Heart left ventricle (tissue), 16 donors: Measurements from ENCODE around the gene SF3A2. TPM values are rescaled to one million over a fixed set of nuclear protein-coding genes. Genes with fewer than 3 reads are reported as not detected.

Experiments used
- ATAC-seq, 4 donors: fragments of 200-7000 bp; cut with Tn5 transposase; one replicate each; pipeline ENCODE4 v1.9.1; 2020 to 2022; ENCODE audit warnings: moderate library complexity in 4 of 4, mild to moderate bottlenecking in 3 of 4, moderate number of reproducible peaks in 1 of 4
- DNase-seq, 5 donors: peaks; one replicate each; pipeline ENCODE4 v3.0.0-alpha.2; 2020
- H3K27ac ChIP-seq, 12 donors: fragments of 200-600 bp; sonication (generic) in 4 of 12; one replicate each; pipeline versions ENCODE4 v1.5.0 to v1.8.0; 2016 to 2022; ENCODE audit warnings: mild to moderate bottlenecking in 2 of 12
- H3K27me3 ChIP-seq, 9 donors: fragments of 200-600 bp; sonication (generic) in 2 of 9; one replicate each; pipeline versions ENCODE4 v1.5.1 to v1.8.0; 2016 to 2022; ENCODE audit warnings: mild to moderate bottlenecking in 3 of 9
- H3K36me3 ChIP-seq, 9 donors: fragments of 200-600 bp; sonication (generic) in 2 of 9; one replicate each; pipeline versions ENCODE4 v1.5.0 to v1.8.0; 2018 to 2022; ENCODE audit warnings: mild to moderate bottlenecking in 2 of 9
- H3K4me1 ChIP-seq, 12 donors: fragments of 200-600 bp; sonication (generic) in 4 of 12; one replicate each; pipeline versions ENCODE4 v1.5.0 to v1.8.0; 2016 to 2022; ENCODE audit warnings: mild to moderate bottlenecking in 3 of 12
- H3K4me3 ChIP-seq, 12 donors: fragments of 200-600 bp; sonication (generic) in 4 of 12; one replicate each; pipeline versions ENCODE4 v1.5.0 to v1.8.0; 2017 to 2022; ENCODE audit warnings: mild to moderate bottlenecking in 9 of 12, moderate library complexity in 4 of 12
- H3K9me3 ChIP-seq, 12 donors: fragments of 200-600 bp; sonication (generic) in 4 of 12; one replicate each; pipeline versions ENCODE4 v1.5.0 to v1.8.0; 2016 to 2022; ENCODE audit warnings: mild to moderate bottlenecking in 1 of 12
- POLR2A ChIP-seq, 2 donors: fragments of 450-650 bp; IDR thresholded peaks; one replicate each; pipeline ENCODE4 v1.6.1; 2017; ENCODE audit warnings: antibody characterized with exemption in 2 of 2, mild to moderate bottlenecking in 2 of 2, moderate library complexity in 2 of 2
- WGBS, 4 donors: extraction: QIAGEN DNeasy Blood & Tissue Kit in 2 of 4; methylation state at CpG; one replicate each; pipeline versions ENCODE4 v1.1.5 to v1.1.7; 2013 to 2018; 5-methylcytosine and 5-hydroxymethylcytosine counted together
- intact Hi-C, 10 donors: fragments of 100-400 bp; cut with DNase I; formaldehyde crosslinking; loops; one replicate each; pipeline versions ENCODE4 v1.11.1 to v1.14.2; 2022
- microRNA counts, 2 donors: library from miRNA; unstranded; fragments of <30 nt; microRNA quantifications; one replicate each; lab custom pipeline; 2016
- microRNA-seq, 4 donors: library from miRNA; unstranded; fragments of <30 nt; microRNA quantifications; one replicate each; pipeline versions ENCODE4 to v1.2.0, GENCODE V29; 2017 to 2020
- polyA plus RNA-seq, 2 donors: library from polyadenylated mRNA; stranded (reverse); fragments of 200-250 nt; gene quantifications; one replicate each; pipeline ENCODE4 v1.2.3, GENCODE V29; 2013
- total RNA-seq, 9 donors: library from RNA; depleted of rRNA in 2 of 9; stranded (reverse); fragments of >200 nt in 2 of 9; fragmentation: NEBNext Ultra II Directional in 3 of 9; extraction: Animal tissue kit (Norgen Biotek cat#: 25700) in 3 of 9; gene quantifications; one replicate each; pipeline versions ENCODE4 v1.1.0 to v1.2.4, GENCODE V29; 2016 to 2023
- TF ChIP-seq, protein P1 (sequence below), 12 donors: fragments of 200-600 bp; sonication (generic) in 4 of 12; IDR thresholded peaks; one replicate each; pipeline versions ENCODE4 v1.5.0 to v1.8.0; 2018 to 2022; ENCODE audit warnings: antibody characterized with exemption in 12 of 12, mild to moderate bottlenecking in 5 of 12
- donor health status: ischemic (EF 13 %, LVEDD 7.1; RV severe dilation, severe dysfunction).
- donor health status: healthy with polysubstance abuse.
- donor health status: DM: no; HTN: yes; CAD: no.
- donor health status: DM: no; HTN: no; CAD: no.
- donor health status: ischemic (EF 25% LVEDD 6.9; RV normal size, moderate dysfunction).
- donor health status: ischemic (EF 25% LVEDD 5.7; RV mildly dilated, moderate dysfunction).
- donor health status: healthy.
- donor health status: DM: yes; HTN: yes; CAD: no.
- donor health status: ischemic (EF 35%, LVEDD 5.7; RV mildly dilated, moderate dysfunction).
- donor health status: nonischemic (EF 11% LVEDD 7.7; RV severe dilation, severe dysfunction).
- donor health status: DM: yes; HTN: yes; CAD: no.
- donor health status: PGD.
- donor health status: ischemic (EF 29% LVEDD 5.4; RV normal size, mild dysfunction).
- donor health status: nonischemic (EF 23%, LVEDD 6.1; RV moderate dilation, normal function).

Gene SF3A2
- total and polyA plus RNA-seq, 11 donors: 19.2 to 43.9 (median 28.6) TPM

DNA sequence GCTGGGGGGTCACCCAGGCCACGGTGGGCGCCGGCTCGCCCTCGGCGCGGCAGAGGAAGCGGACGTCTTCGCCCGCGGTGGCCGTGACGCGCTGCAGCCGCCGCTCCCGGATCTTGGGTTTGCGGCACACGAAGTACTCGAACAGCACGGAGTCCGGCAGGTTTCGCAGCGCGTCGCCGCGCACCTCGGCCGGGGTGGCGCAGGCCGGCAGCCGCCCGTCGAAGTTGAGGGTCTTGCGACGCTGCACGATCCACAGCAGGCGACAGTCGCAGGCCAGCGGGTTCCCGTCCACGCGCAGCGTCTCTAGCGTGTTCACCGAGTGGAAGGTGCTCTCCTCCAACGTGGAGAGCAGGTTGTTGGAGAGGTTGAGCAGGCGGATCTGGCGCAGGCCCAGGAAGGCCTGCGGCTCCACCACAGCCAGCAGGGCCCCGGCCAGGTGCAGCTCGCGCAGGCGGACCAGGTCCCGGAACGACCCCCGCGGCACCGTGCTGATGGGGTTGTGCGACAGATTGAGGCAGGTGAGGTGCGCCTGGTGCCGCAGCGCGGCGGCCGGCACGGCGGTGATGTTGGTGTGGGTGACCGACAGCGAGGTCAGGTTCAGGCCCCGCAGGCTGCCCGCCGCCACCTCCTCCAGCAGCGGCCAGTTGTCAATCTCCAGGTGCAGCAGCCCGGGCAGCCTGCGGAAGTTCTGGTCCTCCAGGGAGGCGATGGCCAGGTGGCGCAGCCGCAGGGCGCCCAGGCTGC is 54.0 kb downstream of the SF3A2 start:
- no peak for DNase-seq
- Histone ChIP-seq H3K27me3 (peaks cover 35 to 80% (median 55%) of the 10 kb centered on the region in 9 donors), H3K9me3 (no peaks in the 10 kb centered on the region), H3K4me3 (peak overlapping the region; percentile 18 to 69 (median 38)), H3K27ac (peak overlapping the region in 1 of 12 donors; percentile 84), H3K36me3 (no peaks in the 10 kb centered on the region), H3K4me1 (peaks cover 2 to 59% (median 33%) of the 10 kb centered on the region in 12 donors)
- TF ChIP-seq POLR2A (IDR thresholded peaks at IDR 0.05): no peak
- TF ChIP-seq, protein P1, sequence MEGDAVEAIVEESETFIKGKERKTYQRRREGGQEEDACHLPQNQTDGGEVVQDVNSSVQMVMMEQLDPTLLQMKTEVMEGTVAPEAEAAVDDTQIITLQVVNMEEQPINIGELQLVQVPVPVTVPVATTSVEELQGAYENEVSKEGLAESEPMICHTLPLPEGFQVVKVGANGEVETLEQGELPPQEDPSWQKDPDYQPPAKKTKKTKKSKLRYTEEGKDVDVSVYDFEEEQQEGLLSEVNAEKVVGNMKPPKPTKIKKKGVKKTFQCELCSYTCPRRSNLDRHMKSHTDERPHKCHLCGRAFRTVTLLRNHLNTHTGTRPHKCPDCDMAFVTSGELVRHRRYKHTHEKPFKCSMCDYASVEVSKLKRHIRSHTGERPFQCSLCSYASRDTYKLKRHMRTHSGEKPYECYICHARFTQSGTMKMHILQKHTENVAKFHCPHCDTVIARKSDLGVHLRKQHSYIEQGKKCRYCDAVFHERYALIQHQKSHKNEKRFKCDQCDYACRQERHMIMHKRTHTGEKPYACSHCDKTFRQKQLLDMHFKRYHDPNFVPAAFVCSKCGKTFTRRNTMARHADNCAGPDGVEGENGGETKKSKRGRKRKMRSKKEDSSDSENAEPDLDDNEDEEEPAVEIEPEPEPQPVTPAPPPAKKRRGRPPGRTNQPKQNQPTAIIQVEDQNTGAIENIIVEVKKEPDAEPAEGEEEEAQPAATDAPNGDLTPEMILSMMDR (IDR thresholded peaks at IDR 0.05): no peak
- ATAC-seq: no peak
- intact Hi-C loops: no loop called here
- 2 to 3% (median 3%) methylated on average over 17 to 82 of the region's 82 CpGs for WGBS, 4 donors

DNA sequence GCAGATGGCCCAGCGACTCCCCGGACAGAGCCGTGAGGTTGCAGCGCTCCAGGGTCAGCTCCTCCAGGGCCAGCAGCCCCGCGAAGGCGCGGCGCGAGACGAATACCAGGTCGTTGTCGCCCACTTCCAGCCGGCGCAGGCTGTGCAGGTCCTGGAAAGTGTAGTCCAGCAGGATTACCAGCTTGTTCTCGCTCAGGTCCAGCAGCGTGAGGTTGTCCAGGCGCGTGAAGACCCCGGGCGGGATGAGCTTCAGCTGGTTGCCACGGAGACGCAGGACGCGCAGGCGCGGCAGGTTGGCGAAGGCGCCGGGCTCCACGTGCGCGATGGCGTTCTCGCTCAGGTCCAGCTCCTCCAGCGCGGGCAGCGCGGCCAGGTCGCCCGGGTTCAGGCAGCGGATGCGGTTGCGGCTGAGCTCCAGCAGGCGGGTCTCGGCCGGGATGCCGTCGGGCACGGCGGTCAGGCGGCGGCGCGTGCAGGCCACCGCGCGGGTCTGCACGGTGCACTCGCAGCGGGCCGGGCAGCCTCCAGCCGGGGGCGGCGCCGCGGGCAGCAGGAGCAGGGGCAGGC is 54.6 kb downstream of the SF3A2 start:
- peak overlapping the region in 11 of 12 donors; percentile 18 to 69 (median 38) for H3K4me3 ChIP-seq
- intact Hi-C loops: no loop called here
- peaks cover 35 to 78% (median 55%) of the 10 kb centered on the region in 9 donors for H3K27me3 ChIP-seq
- H3K27ac ChIP-seq: no peak overlapping the region
- WGBS, 4 donors: 0 to 7% (median 4%) methylated on average over 25 to 67 of the region's 67 CpGs
- H3K36me3 ChIP-seq: no peaks in the 10 kb centered on the region
- ATAC-seq (no peak), DNase-seq (no peak)
- no peak for TF ChIP-seq POLR2A (IDR thresholded peaks at IDR 0.05)
- TF ChIP-seq, protein P1 (IDR thresholded peaks at IDR 0.05): no peak
- no peaks in the 10 kb centered on the region for H3K9me3 ChIP-seq
- H3K4me1 ChIP-seq: peaks cover 2 to 59% (median 33%) of the 10 kb centered on the region in 12 donors

DNA sequence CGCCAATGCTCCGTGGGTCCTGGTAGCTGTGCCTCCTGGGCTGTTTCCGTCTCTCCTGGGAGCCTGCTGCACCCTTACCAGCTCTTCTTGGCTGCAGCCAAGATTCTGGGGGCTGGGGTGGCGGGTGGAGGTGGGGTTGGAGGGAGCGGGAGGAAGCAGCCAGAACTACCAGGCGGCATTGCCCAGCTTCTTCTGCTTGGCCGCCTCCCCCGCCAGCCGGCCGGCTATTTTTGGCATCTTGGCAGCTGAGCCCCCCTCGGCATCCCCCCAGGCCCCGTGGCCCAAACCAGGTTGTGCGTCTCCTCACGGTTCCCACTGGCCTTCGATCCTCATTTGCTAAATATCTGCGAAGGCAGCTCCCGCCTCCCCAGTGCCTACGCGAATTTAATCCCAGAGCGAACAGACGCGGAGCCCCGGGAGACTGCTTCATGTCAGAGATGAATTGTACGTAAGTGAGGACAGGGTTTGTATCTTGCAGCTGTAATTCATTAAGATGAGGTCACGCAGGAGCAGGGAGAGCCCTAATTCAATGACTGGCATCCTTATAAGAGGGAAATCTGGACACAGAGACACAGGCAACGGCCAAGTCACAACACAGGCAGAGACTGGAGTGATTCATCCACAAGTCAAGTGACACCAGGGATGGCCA is 58.2 kb downstream of the SF3A2 start:
- ATAC-seq (peak; percentile 17 to 85 (median 79)), DNase-seq (peak in 2 of 5 donors; percentile 60 to 62)
- peaks cover 2 to 38% (median 29%) of the 10 kb centered on the region in 12 donors for H3K4me1 ChIP-seq
- H3K4me3 ChIP-seq: peak overlapping the region in 8 of 12 donors; percentile 2 to 26 (median 14)
- H3K27me3 ChIP-seq: peaks cover 22 to 49% (median 40%) of the 10 kb centered on the region in 9 donors
- WGBS, 4 donors: 8 to 18% (median 13%) methylated on average over 26 of the region's 26 CpGs
- no peaks in the 10 kb centered on the region for H3K36me3 ChIP-seq
- TF ChIP-seq POLR2A (IDR thresholded peaks at IDR 0.05): no peak
- TF ChIP-seq, protein P1 (IDR thresholded peaks at IDR 0.05): no peak
- H3K27ac ChIP-seq: peak overlapping the region in 3 of 12 donors; percentile 34 to 81 (median 55)
- no peaks in the 10 kb centered on the region for H3K9me3 ChIP-seq
- intact Hi-C loops: no loop called here

DNA sequence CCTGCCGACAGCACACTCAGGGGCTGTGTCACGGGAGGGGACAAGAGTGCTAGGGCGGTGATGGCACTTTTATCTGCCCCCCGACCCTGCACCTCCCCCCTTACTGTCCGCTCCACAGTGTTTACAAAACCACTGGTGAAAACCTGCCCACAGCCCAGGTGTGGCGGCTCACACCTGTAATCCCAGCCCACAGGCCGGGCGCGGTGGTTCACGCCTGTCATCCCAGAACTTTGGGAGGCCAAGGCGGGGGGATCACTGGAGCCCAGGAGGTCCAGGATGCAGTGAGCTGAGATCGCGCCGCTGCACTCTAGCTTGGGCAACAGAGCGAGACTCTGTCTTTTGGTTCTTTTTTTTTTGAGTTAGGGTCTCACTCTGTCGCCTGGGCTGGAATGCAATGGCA is 59.5 kb downstream of the SF3A2 start:
- DNase-seq: no peak
- H3K27me3 ChIP-seq: peaks cover 9 to 47% (median 28%) of the 10 kb centered on the region in 9 donors
- TF ChIP-seq POLR2A (IDR thresholded peaks at IDR 0.05): no peak
- no peak for ATAC-seq
- WGBS, 4 donors: 84 to 89% (median 87%) methylated on average over 16 of the region's 16 CpGs
- H3K4me1 ChIP-seq: peaks cover 0 to 24% (median 16%) of the 10 kb centered on the region in 12 donors
- no peaks in the 10 kb centered on the region for H3K9me3 ChIP-seq
- H3K27ac ChIP-seq: no peak overlapping the region
- intact Hi-C loops: no loop called here
- no peaks in the 10 kb centered on the region for H3K36me3 ChIP-seq
- H3K4me3 ChIP-seq: no peak overlapping the region

MicroRNAs encoded within 50 kb of the gene (microRNA counts, 767-probe panel; counts per million panel counts)
- microRNA hsa-miR-1227 (lab: Ali Mortazavi, UCI): 0 to 71.6 counts per million in 2 donors

Small RNA genes lying within 50 kb of the gene (microRNA-seq; reads per million reads assigned to microRNA genes)
- 1.8 to 6.0 (median 2.6) reads per million in 4 donors for gene MIR1227
- 0 reads per million in 4 donors for gene MIR4321

Other genes starting within 250 kb of the SF3A2 start
- 10 to 100 TPM; 47.3 to 81.8 (median 52.6) TPM for gene BTBD2, start 221.1 kb upstream of the SF3A2 start, total RNA-seq
- gene BTBD2, start 221.1 kb upstream of the SF3A2 start, polyA plus RNA-seq: 10 to 100 TPM; 39.4 to 46.2 TPM
- gene MKNK2, start 185.6 kb upstream of the SF3A2 start, total RNA-seq: 100 to 1,000 TPM; 129 to 318 (median 155) TPM
- gene MKNK2, start 185.6 kb upstream of the SF3A2 start, polyA plus RNA-seq: 100 to 1,000 TPM; 110 to 197 TPM
- gene MOB3A, start 140.5 kb upstream of the SF3A2 start, total RNA-seq: 10 to 100 TPM; 10.8 to 32.3 (median 16.7) TPM
- 10 to 100 TPM in 1 of 2 donors, 1 to 10 TPM in 1; 7.1 to 18.6 TPM for gene MOB3A, start 140.5 kb upstream of the SF3A2 start, polyA plus RNA-seq
- 1 to 10 TPM in 8 of 9 donors, not detected in 1; 1.7 to 6.2 (median 2.3) TPM for gene IZUMO4, start 139.9 kb upstream of the SF3A2 start, total RNA-seq
- gene IZUMO4, start 139.9 kb upstream of the SF3A2 start, polyA plus RNA-seq: 1 to 10 TPM; 4.4 to 5.8 TPM
- 100 to 1,000 TPM in 5 of 9 donors, 10 to 100 TPM in 4; 63.1 to 116 (median 103) TPM for gene AP3D1, start 85.3 kb upstream of the SF3A2 start, total RNA-seq
- gene AP3D1, start 85.3 kb upstream of the SF3A2 start, polyA plus RNA-seq: 100 to 1,000 TPM in 1 of 2 donors, 10 to 100 TPM in 1; 66.3 to 124 TPM
- 10 to 100 TPM in 6 of 9 donors, 1 to 10 TPM in 3; 5.2 to 24.0 (median 10.8) TPM for gene DOT1L, start 72.9 kb upstream of the SF3A2 start, total RNA-seq
- gene DOT1L, start 72.9 kb upstream of the SF3A2 start, polyA plus RNA-seq: 10 to 100 TPM in 1 of 2 donors, 1 to 10 TPM in 1; 5.7 to 22.4 TPM
- 10 to 100 TPM; 44.6 to 63.2 (median 46.5) TPM for gene PLEKHJ1, start 495 bp upstream of the SF3A2 start, total RNA-seq
- 10 to 100 TPM; 80.9 to 89.7 TPM for gene PLEKHJ1, start 495 bp upstream of the SF3A2 start, polyA plus RNA-seq
- gene AMH, start 12.5 kb downstream of the SF3A2 start, total RNA-seq: under 1 TPM in 5 of 9 donors, not detected in 4; 0.32 to 0.81 (median 0.57) TPM
- gene AMH, start 12.5 kb downstream of the SF3A2 start, polyA plus RNA-seq: 1 to 10 TPM in 1 of 2 donors, under 1 TPM in 1; 0.10 to 1.1 TPM
- gene JSRP1, start 19.6 kb downstream of the SF3A2 start, total RNA-seq: under 1 TPM in 1 of 9 donors, not detected in 8; 0.25 TPM
- gene JSRP1, start 19.6 kb downstream of the SF3A2 start, polyA plus RNA-seq: under 1 TPM in 1 of 2 donors, not detected in 1; 0.34 TPM
- 1 to 10 TPM in 2 of 9 donors, under 1 TPM in 7; 0.11 to 1.6 (median 0.48) TPM for gene PEAK3, start 45.4 kb downstream of the SF3A2 start, total RNA-seq
- gene PEAK3, start 45.4 kb downstream of the SF3A2 start, polyA plus RNA-seq: under 1 TPM; 0.21 to 0.23 TPM
- gene LINGO3, start 71.3 kb downstream of the SF3A2 start, total RNA-seq: under 1 TPM in 1 of 9 donors, not detected in 8; 0.50 TPM
- not detected for gene LINGO3, start 71.3 kb downstream of the SF3A2 start, polyA plus RNA-seq
- gene LSM7, start 91.8 kb downstream of the SF3A2 start, total RNA-seq: 10 to 100 TPM; 33.8 to 79.1 (median 41.0) TPM
- 100 to 1,000 TPM; 187 to 213 TPM for gene LSM7, start 91.8 kb downstream of the SF3A2 start, polyA plus RNA-seq
- gene SPPL2B, start 91.9 kb downstream of the SF3A2 start, total RNA-seq: 10 to 100 TPM; 17.6 to 30.9 (median 21.6) TPM
- gene SPPL2B, start 91.9 kb downstream of the SF3A2 start, polyA plus RNA-seq: 10 to 100 TPM; 18.9 to 31.2 TPM
- gene TMPRSS9, start 123.4 kb downstream of the SF3A2 start, total RNA-seq: under 1 TPM in 1 of 9 donors, not detected in 8; 0.09 TPM
- gene TMPRSS9, start 123.4 kb downstream of the SF3A2 start, polyA plus RNA-seq: under 1 TPM in 1 of 2 donors, not detected in 1; 0.19 TPM
- gene TIMM13, start 190.8 kb downstream of the SF3A2 start, total RNA-seq: 10 to 100 TPM; 27.4 to 78.4 (median 62.6) TPM
- 10 to 100 TPM; 75.4 to 98.5 TPM for gene TIMM13, start 190.8 kb downstream of the SF3A2 start, polyA plus RNA-seq
- 10 to 100 TPM in 7 of 9 donors, 1 to 10 TPM in 2; 6.6 to 22.2 (median 13.8) TPM for gene LMNB2, start 220.1 kb downstream of the SF3A2 start, total RNA-seq
- 10 to 100 TPM in 1 of 2 donors, 1 to 10 TPM in 1; 9.3 to 33.0 TPM for gene LMNB2, start 220.1 kb downstream of the SF3A2 start, polyA plus RNA-seq
- gene GADD45B, start 239.3 kb downstream of the SF3A2 start, total RNA-seq: 100 to 1,000 TPM in 2 of 9 donors, 10 to 100 TPM in 7; 20.3 to 155 (median 46.6) TPM
- gene GADD45B, start 239.3 kb downstream of the SF3A2 start, polyA plus RNA-seq: 10 to 100 TPM; 67.2 to 68.4 TPM